Pulmonary artery endothelial cell (primary cell): ENCODE measurements around the gene KLHL29. TPM values are rescaled to one million over a fixed set of nuclear protein-coding genes. Genes with fewer than 3 reads are reported as not detected.

Experiments used
- DNase-seq: peaks from one replicate; pipeline ENCODE4 v3.0.0-alpha.2; 2011; ENCODE audit warnings: low read depth, low spot score
- total RNA-seq: library from RNA; depleted of rRNA; stranded (reverse); fragments of >200 nt; gene quantifications from 2 replicates; pipeline ENCODE4 v1.2.3, GENCODE V29; 2014

KLHL29 gene
- total RNA-seq, 1 donor from 2014 or later = 4.2 TPM

DNA sequence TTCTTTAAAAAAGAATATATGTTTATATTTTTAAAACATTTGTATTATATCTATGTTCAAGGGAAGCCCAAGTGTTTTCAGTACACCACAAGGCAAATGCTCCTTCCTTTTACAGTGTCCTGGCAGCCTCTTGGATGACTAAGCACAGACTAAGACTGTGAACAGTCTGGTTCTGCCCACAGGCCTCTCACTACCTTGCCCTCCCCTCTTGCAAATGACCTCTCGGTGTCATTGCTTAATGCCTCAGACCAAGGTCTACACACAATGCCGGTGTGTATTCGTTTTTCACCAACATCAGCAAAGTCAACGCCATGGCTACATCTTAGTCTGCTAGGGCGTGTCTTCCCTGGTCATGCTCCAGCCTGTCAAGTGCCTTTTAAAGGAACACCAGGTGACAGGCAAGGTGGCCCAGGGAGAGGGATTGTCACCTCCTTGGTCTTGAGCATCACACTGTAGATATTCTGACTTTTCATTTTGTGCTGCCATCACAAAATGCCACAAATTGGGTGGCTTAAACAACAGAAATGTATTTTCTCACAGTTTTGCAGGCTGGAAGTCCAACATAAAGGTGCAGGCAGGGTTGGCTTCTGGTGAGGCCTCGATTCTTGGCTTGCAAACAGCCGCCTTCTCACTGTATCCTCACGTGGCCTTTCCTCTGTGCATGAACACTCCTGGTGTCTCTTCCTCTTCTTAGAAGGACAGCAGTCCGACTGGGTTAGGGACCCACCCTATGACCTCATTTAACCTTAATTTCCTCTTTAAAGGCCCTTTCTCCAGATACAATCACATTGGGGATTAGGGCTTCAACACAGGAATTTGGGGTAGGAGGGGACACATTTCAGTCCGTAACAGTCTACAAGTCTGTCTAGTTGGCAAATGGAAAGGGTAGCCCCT is 266.5 kb downstream of the KLHL29 start:
- no peak for DNase-seq

DNA sequence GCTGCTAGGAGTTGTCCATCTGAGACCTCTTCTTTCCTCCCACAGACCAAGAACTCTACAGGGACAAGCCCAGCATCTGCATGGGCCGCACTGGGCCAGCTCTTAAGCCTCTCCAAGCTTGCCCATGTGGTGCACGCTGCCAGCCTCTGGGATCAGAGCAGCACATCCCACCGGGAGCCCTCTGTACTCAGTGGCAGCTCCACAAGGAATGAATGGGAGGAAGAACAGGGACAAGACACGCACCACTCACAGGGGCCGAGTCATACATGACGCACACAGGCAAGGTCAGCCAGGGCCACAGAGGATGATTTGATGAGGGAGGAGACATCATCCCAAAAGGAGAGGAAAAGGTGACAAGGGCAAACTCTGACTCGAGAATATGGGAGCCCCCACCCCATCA is 268.3 kb downstream of the KLHL29 start:
- no peak for DNase-seq

DNA sequence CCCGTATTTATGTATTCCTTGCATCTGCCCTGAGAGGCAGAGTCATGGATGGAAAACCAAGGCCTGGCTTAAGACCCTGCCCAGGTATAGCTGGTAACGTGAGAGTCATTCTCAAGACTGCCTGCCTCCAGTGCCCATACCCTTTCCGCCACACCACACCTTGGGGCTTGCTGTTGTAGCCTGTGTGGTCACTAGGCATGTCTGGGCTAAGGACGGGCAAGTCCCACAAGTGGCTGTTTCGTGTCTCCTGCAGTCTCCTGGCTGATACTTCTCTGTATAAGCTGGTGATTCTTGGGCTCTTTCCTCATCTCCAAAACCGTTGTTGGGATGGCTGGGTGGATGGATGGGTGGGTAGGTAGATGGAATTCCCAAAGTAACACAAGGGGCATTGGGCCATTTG is 269.8 kb downstream of the KLHL29 start:
- no peak for DNase-seq

DNA sequence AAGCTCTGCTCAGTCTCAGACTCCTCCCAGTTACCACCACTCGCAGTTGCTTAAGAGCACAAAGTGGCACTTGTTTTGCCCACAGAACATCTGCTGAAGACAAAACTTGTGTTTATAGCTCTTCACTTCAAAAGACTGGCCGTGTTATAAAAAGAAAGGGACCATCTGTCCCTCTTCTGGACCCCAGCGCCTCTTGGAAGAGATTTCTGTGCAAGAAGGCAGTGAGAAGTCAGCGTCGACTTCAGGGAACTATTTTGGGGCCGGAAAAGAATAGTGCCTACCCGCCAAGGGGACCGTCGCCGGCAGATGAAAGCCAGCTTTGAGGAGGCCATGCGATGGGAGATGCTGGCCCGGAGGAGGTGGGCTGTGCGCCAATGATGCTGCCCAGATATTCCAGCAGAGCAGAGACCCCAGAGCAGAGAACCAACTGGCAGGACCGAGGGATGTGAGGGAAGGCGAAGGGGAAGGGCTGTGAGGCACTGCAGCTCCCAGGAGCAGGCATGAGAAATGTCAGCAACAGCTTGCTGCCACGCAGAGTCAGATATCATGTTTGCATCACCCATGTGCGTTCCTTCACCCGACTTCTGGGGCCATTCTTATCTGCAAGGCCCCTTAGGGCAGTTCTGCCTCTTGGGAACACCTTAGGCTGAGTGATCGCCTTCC is 271.1 kb downstream of the KLHL29 start:
- no peak for DNase-seq

DNA sequence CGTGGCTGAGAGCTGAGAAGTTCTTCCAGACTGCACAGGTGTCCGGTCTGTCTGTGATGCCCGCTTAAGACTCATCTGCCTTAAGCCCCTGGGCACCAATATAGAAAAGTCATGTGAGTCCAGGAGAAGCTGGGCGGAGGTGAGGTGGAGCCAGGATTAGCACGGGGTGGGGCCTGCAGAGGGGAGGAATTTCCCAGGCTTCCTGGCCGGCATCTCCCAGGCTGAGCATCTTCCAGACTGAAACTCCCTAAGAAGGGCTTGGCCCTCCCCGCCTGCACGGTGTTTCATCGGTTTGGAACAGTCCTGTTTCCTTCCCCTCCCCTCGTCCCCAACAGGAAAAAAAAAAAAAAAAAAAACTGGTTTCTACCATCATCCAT is 271.6 kb downstream of the KLHL29 start:
- no peak for DNase-seq

DNA sequence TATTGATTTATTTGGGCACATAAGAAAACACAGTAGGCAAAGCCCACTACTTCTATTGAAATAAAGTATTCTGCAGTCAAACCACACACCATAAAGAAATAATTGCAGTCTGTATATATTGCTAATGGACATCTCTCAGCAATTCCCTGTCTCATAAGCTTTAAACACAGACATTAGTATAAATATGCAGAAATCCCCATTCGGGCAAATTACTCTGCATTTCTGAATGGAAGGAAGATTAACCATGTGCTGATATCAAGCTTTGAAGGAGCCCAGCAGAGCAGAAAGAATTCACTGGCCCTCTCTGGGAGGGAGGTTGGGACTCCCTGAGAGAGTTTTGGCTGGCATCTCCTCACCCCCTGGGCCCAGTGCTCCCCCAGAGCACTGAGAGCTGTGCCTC is 272.4 kb downstream of the KLHL29 start:
- no peak for DNase-seq

DNA sequence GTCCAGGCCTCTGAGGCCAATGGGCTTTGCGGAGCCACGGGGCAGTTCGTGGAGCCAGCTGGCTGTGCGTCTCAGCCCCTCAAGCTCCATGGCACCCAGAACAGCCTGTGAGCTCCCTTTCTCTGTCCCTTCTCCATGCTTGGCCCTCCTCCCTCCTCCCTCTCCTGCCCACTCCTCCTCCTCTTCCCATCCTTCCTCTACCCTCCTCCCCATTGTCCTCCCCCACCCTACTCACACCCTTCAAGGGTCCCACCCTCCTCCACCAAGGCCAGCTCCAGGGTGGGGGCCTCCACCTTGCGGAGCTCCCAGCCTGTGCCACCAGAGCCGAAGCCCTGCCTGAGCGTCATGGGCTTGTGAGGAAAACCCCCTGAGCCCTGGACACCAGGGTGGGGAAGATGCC is 273.0 kb downstream of the KLHL29 start:
- no peak for DNase-seq

DNA sequence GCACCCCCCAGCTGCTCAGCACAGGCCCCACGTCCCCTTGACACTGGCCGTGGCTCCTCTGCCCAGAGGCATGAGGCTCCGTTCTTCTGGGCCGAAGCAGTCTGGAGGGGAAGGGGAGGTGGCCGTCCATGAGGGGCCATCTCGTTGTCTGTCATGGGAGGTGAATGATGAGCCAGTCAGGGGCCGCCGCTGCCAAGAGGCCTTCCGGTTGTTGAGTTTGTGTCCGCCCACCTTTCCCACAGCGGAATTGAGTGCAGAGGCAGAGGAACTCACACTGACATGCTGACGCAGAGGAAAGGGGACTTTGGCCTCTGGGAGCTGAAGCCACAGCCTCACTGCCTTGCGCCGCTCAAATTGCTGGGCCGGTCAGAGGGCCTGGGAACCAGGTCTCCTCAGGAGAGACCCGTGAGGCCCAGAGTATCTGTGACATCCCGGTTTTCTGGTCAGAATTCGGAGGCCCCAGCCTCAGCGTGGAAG is 273.5 kb downstream of the KLHL29 start:
- DNase-seq = no peak

DNA sequence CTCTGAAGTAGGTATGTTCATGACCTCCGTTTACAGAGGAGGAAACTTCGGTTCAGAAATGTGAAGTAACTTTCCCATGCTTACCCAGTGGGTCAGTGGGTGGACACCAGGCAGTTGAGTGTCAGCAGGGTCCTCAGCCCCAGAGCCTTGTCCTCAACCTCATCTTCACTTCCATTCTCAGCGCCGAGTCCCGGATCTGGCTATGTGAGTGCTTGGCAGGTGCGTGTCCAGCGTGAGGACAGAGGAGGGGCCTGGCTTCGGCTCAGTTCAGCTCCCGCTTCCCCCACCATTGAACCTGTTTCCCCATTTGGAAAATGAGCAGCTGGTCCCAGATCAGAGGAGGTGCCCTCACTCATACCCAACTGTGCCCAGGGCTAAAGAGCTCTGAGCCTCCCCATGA is 274.3 kb downstream of the KLHL29 start:
- no peak for DNase-seq

DNA sequence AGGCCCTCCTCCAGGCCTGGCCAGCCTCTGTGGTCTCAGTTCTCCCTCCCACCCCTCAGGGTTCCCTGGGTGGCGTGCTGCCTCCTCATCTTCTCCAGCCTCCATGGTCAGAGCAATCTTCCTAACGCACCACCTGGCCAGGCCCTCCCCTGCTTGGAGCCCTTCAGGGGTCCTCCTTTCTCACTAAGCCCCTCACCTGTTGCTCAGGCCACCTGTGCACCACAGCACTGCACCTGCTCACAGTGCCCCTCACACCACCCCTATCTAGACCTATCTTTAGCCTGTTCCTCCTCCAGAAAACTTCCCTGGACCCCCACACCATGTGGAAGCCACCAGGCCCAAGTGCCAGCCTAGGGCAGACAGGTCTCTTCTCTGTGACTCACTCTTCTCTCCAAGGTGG is 274.8 kb downstream of the KLHL29 start:
- DNase-seq = no peak

DNA sequence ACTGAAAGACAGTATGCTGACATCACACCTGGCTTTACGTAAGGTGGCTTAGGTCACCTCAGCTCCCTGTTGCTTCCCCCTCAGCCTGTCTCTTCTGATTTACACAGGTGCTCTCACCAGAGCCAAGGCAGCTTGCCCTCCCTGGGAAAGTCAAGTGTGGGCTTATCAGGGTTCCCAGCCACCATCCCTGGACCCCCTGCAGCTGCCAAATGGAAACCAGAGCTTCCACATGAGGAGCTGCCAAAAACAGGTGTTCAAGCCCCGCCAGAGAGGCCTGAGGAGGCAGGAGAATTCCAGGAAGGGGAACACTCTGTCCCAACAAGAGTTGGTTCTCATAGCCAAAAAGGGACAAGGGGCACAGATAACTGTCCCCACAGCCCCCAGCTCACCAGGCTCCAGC is 275.3 kb downstream of the KLHL29 start:
- no peak for DNase-seq

DNA sequence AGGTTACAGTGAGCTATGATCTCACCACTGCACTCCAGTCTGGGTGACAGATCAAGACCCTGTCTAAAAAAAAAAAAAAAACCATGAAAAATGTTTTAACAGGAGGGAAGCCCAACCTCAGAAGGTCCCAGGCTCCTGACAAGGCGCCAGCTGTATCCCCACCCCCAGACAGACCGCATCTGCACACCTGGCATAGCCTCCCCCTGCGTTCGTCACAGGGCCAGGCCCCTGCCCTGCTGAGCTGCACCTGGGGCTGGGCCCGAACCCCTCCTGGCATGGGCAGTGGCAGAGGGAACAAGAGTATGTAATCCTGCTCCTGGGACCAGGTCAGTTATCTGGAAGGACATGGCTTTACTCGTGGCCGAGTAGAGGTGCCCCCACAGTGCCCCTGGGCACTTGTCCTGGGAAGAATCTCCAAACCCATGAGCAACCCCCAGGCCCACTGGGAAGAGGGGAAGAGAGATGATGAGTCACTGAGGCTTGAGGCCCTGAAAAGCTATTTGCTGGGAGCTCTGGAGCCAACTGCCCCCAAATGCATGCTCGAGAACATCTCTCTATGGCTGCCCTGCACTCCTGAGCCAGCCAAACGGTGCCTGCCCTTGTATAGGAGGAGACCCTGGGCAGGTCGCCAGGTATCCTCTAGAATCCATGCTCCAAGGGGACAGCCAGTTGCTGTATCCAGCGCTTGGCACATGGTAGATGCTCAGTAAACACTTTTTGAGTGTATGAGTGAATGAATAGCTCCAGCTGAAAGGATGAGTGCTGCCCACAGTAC is 276.5 kb downstream of the KLHL29 start:
- no peak for DNase-seq

DNA sequence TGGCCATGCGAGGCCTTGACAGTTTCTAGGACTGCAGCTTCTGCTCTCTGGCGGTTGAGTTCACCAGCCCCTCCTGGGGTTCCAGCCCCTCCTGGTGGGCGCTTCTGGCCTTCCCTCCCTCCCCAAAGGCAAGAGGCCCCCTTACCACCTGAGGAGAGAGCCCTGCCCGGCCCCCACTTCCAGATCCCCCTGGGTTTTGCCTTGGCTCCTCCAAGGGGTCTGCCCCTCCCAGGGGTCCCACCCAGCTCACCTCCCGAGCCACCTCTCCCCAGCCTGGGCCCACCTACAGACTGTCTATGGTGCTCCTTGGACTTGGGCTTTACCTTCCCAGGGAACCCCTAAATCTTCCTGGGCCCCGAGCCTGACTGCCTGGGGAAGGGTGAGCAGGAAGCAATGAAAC is 277.5 kb downstream of the KLHL29 start:
- DNase-seq = no peak

DNA sequence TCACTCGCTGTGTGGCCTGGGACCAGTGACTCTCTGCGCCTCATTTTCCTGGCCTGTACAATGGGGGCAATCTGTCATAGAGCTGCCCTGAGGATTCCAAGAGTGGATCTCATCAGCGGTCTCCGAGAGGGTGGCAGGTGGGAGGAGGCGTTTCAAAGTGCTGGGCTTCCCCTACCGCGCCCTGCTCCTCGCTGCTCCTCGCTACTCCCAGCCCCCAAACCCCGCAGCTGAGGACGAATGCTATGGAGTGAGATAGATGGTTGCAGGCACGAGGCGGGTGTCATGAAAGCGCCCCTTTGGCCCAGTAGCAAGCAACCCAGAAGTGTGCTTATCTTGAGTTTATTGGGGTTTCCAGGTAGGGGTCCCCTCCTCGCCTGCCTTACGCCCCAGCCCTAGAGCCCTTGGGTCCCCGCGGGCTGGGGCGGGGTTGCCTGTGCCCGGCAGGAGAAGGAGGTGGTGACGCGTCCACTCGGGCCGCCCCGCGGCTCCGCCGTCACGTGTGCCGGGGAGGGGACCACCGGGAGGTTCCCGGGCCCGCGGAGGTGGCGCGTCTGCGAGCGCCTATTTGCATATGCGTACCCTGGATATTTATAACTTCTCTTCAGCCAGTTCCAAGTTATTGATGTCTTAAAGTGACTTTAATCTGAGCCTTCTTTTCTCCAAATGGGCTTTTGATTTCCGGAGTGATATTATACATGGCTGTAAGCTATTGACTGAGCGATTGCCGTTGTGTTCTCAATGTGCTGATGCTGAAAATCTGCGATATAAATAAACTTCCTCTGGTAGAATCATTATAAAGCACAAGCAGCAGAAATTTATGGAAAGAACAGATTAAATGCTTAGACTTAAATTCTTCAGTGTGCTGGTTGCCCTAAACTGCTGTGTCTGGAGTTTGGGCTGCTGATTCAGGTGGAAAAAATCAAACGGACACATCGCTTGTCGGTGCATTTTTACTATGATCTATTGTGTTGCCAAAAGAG is 278.3 kb downstream of the KLHL29 start:
- no peak for DNase-seq

DNA sequence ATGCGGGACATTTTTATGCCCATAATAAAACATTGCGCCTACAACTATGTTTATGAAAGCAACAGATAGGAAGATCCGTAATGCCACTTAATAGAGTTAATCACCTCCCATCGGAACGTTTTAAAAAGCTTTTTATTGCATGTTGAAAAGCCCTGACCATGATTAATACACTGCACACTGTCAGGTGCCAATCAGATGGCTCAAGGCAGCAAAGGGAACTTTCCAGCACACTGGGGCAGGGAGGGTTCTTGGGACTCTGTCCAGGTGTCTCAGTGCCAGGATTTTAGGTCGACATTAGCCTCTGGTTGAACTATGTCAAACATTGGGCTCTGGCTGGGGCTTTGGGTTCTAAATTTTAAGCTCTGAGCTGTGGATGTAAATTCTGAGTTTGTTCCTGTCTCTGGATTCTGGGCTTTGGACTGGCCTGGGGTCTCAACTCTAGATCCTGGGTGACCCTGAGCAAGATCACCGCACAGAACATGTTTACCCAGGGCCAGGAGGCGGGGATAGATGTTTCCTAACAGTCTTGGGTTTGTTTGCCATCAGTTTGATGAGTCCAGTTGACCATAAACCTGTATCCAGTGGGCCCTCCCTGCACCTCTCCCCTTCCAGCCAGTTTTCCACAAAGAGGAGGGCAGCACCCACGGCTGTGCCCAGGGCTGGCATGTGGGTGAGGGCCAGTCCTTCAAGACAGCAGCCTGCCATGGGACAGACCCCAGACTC is 279.2 kb downstream of the KLHL29 start:
- no peak for DNase-seq

DNA sequence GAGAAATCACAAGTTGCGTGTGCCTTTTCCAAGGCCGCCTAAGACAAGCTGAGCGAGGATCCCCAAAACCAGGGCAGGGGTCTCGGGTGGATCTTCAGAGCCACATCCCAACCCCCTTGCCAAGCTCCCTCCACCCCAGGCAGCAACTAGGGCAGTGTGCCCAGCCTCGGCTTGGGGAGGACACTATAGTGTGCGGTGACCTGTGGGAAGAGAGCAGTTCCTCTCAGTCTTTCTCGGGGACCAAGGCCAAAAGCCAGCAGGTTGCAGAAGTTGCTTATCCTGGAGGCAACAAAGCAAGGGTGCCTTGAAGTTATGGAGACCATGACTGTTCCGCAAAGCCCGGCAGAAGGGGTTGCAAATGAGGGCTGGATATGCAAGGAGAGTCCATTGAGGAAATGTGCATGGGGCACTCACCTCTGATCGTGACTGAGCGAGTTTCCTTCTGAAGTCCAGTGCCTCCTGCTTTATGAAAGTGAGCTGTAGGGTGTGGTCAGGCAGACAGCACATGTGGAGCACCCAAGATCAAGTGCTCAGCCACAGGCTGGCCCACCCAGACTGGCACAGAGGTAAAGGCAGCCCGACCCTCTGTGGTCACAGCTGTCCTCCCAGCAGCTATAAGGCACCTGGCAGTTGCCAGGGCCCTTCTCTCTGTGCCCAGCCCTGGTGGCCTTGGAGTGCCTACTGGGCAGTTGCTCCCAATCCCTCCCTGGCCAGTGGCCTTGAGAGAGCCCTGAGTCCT is 281.4 kb downstream of the KLHL29 start:
- no peak for DNase-seq

DNA sequence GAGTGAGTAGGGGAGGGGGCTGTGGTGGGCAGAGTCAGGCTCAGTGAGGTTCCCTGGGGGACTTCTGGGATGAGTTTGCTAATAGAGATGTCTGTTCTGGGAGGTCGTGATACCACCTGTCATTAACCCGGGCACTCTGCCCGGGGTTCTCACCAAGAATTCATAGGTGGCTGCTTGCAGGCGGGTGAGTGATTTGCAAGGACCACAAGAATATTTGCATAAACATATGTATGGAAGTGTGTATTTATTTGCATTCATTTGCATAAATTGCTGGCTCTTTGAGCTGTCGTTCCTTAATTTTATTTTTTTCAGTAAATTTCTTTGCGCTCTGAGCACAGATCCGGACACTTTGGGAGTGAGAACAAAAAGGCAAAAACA is 282.0 kb downstream of the KLHL29 start:
- no peak for DNase-seq

DNA sequence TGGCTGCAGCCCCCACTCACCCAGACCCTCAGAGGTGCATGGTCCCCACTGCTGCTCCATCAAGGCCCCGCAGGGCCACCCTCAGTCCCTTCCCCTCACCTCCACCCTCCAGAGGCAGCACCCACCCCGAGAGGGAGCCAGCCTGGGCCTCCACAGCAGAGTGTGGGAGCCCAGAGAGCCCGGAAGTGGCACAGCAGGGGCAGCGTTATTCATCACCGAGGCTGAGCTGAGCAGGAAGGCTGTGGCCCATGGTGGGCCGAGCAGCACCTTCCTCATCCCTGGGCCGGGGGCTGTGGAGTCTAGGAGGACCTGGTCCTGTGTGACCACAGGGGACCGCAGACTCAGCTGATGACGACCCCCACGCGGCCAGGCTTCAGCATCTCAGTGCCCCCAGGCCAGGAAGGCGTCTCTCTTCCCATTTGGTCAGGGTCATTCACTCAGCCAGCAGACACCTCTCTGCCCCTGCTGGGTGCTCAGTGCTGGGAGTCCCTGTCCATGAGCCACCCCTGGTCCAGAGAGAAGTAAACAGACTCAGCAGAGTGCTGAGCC is 283.9 kb downstream of the KLHL29 start:
- no peak for DNase-seq
